Kidney (tissue), 14 donors: ENCODE results near the gene RTN3. TPM values are rescaled to one million over a fixed set of nuclear protein-coding genes. Genes with fewer than 3 reads are reported as not detected.

ENCODE experiments used
- DNase-seq, 5 donors: peaks; one replicate each; pipeline ENCODE4 v3.0.0-alpha.2; 2013 to 2020
- FAIRE-seq: peaks from 2 replicates; lab custom pipeline; 2012; peaks lifted over from hg19 to GRCh38; lab: Jason Lieb, UNC
- H3K27ac ChIP-seq, 2 donors: one replicate each; pipeline ENCODE4 v1.7.0; 2013; ENCODE audit warnings: low read depth in 2 of 2, low read length in 2 of 2, inconsistent platforms in 1 of 2
- H3K27me3 ChIP-seq: one replicate; pipeline ENCODE4 v1.7.1; 2013; ENCODE audit warnings: low read length, inconsistent platforms; ENCODE audit not compliant: control insufficient read depth, insufficient read depth
- H3K36me3 ChIP-seq, 3 donors: one replicate each; pipeline versions ENCODE4 v1.7.0 to v1.7.1; 2013; ENCODE audit warnings: low read length in 3 of 3, control low read depth in 1 of 3, inconsistent platforms in 1 of 3; ENCODE audit not compliant: insufficient read depth in 3 of 3, control insufficient read depth in 2 of 3
- H3K4me1 ChIP-seq, 3 donors: one replicate each; pipeline versions ENCODE4 v1.7.0 to v1.7.1; 2013; ENCODE audit warnings: low read length in 3 of 3, inconsistent platforms in 1 of 3, low read depth in 1 of 3; ENCODE audit not compliant: control insufficient read depth in 2 of 3, insufficient read depth in 2 of 3
- H3K4me3 ChIP-seq, 3 donors: one replicate each; pipeline versions ENCODE4 v1.7.0 to v1.8.1; 2013; ENCODE audit warnings: low read length in 3 of 3, control low read depth in 1 of 3, inconsistent platforms in 1 of 3
- H3K9ac ChIP-seq, 3 donors: one replicate each; pipeline versions ENCODE4 v1.7.0 to v1.7.1; 2013; ENCODE audit warnings: low read length in 3 of 3, control low read depth in 1 of 3, inconsistent platforms in 1 of 3
- H3K9me3 ChIP-seq, 3 donors: one replicate each; pipeline versions ENCODE4 v1.7.0 to v1.7.1; 2013; ENCODE audit warnings: low read length in 3 of 3, control low read depth in 1 of 3, inconsistent platforms in 1 of 3; ENCODE audit not compliant: control insufficient read depth in 2 of 3, insufficient read depth in 1 of 3
- intact Hi-C: fragments of 100-400 bp; cut with DNase I; formaldehyde crosslinking; loops from one replicate; pipeline ENCODE4 v1.11.1; 2022
- polyA plus RNA-seq: library from polyadenylated mRNA; stranded (reverse); fragments of 350-450 nt; fragmentation: Illumina TruSeq; extraction: RNeasy Lipid Tissue Mini Kit (QIAGEN cat#74804); gene quantifications from one replicate; pipeline ENCODE4 v1.2.3, GENCODE V29; 2014; ENCODE audit warnings: low read depth, low replicate concordance; ENCODE audit not compliant: insufficient read depth
- total RNA-seq: library from RNA; stranded (reverse); fragmentation: NEBNext Ultra II Directional; extraction: Animal tissue kit (Norgen Biotek cat#: 25700); gene quantifications from one replicate; pipeline ENCODE4 v1.2.1, GENCODE V29; 2021
- TF ChIP-seq, protein P1 (sequence below): IDR thresholded peaks from 3 replicates; pipeline ENCODE4 v1.5.1; 2012; ENCODE audit warnings: mild to moderate bottlenecking, moderate library complexity, borderline replicate concordance; ENCODE audit not compliant: insufficient read depth; ENCODE audit errors: extremely low read depth
- donor health status: control.
- donor health status: control.
- donor health status: control.
- donor health status: control.
- donor health status: control.
- donor health status: DM: yes; HTN: yes; CAD: no.
- donor health status: Normal renal cell carcinoma (clear cell type).

Gene RTN3
- total and polyA plus RNA-seq, 2 donors from 2014 or later: 93.1 to 109 TPM

DNA sequence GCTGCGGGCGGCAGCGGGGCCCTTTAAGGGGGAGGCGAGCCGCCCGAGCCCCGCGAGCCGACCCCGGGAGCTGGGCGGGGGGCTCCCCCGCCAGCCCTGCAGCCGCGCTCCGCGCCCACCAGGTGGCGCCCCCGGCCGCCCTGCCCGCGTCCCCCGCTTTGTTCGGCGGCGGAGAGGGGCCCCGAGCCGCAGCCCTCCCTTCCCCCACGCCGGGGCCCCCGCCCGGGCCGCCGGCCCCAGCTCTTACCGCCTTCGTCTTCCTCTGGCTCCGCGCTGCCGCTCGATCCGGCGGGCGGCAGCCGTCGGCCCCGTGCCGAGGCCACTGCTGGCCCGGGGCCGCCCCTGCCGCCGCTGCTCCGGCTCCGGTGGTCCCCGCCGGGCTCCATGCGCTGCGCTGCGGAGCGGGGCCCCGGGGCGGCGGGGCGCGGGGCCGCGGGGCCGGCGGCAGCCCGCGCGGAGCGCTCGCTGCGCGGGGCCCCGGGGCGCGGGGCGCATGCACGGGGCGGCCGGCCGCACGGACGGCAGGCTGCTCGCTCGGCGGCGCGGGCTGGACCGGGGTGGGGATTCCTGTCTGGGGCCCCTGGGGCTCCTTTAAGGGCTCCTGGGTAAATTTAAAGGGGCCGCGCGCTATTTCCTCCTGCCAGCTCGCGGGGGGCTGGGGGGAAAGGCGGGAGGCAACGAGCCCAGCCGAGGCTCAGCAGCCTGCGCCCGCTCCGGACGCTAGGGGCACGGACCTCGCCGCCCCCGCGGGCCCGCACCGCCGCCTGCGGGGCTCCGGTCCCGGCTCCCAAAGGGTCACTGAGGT is 87.1 kb downstream of the RTN3 start, which contains the start of gene ZFTA:
Gene ZFTA, minus strand, starts transcription at position 539 of the 805 bp plus-strand sequence. Its CDS starts 153 bp downstream, at position 386.
- FAIRE-seq (no peak), DNase-seq (peak; percentile 84 to 89 (median 87))
- Histone ChIP-seq H3K27me3 (no peaks in the 10 kb centered on the region), H3K36me3 (no peaks in the 10 kb centered on the region), H3K9ac (peak within 1 kb of the TSS; percentile 32 to 75 (median 54)), H3K4me1 (peaks cover 0 to 19% (median 7%) of the 10 kb centered on the region in 3 donors), H3K9me3 (no peaks in the 10 kb centered on the region), H3K4me3 (peak within 1 kb of the TSS; percentile 70 to 90 (median 82)), H3K27ac (peak within 1 kb of the TSS; percentile 33 to 57)
- intact Hi-C loops: no loop called here
- TF ChIP-seq, protein P1, sequence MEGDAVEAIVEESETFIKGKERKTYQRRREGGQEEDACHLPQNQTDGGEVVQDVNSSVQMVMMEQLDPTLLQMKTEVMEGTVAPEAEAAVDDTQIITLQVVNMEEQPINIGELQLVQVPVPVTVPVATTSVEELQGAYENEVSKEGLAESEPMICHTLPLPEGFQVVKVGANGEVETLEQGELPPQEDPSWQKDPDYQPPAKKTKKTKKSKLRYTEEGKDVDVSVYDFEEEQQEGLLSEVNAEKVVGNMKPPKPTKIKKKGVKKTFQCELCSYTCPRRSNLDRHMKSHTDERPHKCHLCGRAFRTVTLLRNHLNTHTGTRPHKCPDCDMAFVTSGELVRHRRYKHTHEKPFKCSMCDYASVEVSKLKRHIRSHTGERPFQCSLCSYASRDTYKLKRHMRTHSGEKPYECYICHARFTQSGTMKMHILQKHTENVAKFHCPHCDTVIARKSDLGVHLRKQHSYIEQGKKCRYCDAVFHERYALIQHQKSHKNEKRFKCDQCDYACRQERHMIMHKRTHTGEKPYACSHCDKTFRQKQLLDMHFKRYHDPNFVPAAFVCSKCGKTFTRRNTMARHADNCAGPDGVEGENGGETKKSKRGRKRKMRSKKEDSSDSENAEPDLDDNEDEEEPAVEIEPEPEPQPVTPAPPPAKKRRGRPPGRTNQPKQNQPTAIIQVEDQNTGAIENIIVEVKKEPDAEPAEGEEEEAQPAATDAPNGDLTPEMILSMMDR: peak; percentile 61

DNA sequence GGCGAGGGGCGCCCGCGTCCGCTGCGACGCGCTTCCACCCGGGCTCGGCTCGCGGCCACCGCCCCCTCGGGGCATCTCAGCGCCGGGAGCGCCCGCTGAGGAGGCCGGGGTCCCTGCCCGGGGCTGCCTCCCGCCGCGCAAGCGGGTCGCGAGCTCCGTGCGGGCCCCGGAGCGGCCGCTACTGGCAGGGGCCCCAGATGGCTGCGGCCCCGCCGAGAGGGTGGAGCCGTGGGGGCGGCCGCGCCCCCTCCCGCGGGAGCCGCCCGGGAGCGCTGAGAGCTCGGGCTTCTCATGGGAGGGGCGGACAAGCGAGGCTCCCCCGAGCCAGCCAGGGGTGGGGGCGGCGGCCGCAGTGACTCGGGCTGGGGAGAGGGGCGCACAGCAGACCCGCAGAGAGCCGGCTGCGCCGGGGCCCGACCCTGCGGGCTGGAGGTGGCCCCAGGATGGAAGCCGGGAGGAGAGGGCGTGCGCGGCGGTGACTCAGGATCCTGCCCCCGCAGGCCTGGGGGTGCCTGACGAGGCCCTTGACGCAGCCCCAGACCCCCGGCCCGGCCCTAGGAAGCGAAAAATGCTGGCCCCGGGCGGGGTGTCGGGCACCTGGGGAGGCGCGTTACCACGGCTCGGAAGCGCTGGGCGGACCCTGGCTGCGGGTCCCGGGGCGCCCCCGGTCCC is 87.9 kb downstream of the RTN3 start:
- intact Hi-C loops: no loop called here
- Histone ChIP-seq H3K4me3 (peak overlapping the region in 2 of 3 donors; percentile 7 to 58), H3K9me3 (no peaks in the 10 kb centered on the region), H3K9ac (peak overlapping the region in 1 of 3 donors; percentile 71), H3K4me1 (peaks cover 0 to 19% (median 7%) of the 10 kb centered on the region in 3 donors), H3K27ac (no peak overlapping the region), H3K36me3 (no peaks in the 10 kb centered on the region), H3K27me3 (no peaks in the 10 kb centered on the region)
- TF ChIP-seq, protein P1: no peak
- no peak for FAIRE-seq
- peak; percentile 33 to 79 (median 56) for DNase-seq

DNA sequence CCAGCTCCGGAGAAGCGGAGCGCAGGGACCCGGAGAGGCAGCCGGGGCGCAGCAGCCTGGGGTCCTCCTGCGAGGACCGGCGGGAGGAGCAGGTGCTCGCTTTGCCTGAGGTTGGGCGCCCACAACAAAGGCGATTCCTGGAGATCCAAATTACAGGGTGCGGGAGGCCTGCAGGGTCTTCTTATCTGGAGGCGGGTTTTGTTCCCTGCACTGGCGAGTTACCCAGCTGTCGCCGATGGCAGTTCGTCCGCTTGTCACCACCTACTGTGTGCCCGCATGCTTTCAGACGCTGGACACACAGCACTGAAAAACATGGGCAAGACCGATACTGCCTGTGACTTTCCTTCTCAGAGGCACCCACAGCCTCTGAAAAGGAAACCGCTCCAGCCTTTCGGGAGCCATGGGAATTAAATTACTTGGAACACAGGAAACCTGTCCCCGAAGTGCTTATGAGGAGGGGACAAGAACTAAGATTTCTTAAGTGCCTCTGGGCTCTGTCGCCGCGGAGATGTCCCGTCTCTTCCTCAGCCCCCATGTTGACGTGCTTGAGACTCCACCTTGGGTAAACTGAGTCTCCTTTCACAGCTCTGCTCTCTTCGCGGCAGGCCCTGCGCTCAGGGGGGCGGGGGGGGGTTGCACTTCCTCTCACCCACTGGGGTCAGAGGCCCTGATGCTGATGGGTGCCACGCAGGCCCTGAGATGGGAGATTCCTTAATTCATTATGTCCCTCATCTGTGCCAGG is 88.6 kb downstream of the RTN3 start:
- H3K27ac ChIP-seq: peak overlapping the region in 1 of 2 donors; percentile 8
- TF ChIP-seq, protein P1: no peak
- H3K36me3 ChIP-seq: no peaks in the 10 kb centered on the region
- peak overlapping the region in 2 of 3 donors; percentile 10 to 71 for H3K9ac ChIP-seq
- FAIRE-seq (no peak), DNase-seq (peak in 4 of 5 donors; percentile 40 to 76 (median 44))
- H3K4me3 ChIP-seq: peak overlapping the region; percentile 28 to 58 (median 52)
- H3K9me3 ChIP-seq: no peaks in the 10 kb centered on the region
- H3K4me1 ChIP-seq: peaks cover 0 to 17% (median 7%) of the 10 kb centered on the region in 3 donors
- intact Hi-C loops: no loop called here
- no peaks in the 10 kb centered on the region for H3K27me3 ChIP-seq
